ENCODE data around the gene SFRP5. TPM values are rescaled to one million over a fixed set of nuclear protein-coding genes. Genes with fewer than 3 reads are reported as not detected.

The SFRP5 gene
- total and polyA plus RNA-seq, 2 donors (not counting 1 experiment from before 2014, with no cell fraction given) = not detected

- Mint-ChIP-seq H3K4me1 (peaks cover 12% of the 10 kb centered on the region), H3K4me3 (no peak overlapping the region), H3K9me3 (ENCODE audit: insufficient read depth) (no peaks in the 10 kb centered on the region), H3K27ac (no peak overlapping the region), H3K27me3 (no peaks in the 10 kb centered on the region)
- Histone ChIP-seq H3K27me3 (replicated peaks in 1 of 4; ENCODE audit: control extremely low read depth in 1 of 4, control insufficient read depth in 3 of 4, insufficient read depth in 4 of 4, low read length in 3 of 4) (no peaks in the 10 kb centered on the region), H3K9ac (ENCODE audit: low read length) (no peak overlapping the region), H3K4me2 (replicated peaks; ENCODE audit: low read depth, low read length, poor library complexity, severe bottlenecking) (no peak overlapping the region), H4K20me1 (ENCODE audit: control insufficient read depth, insufficient read depth, low read length, poor library complexity, severe bottlenecking) (no peaks in the 10 kb centered on the region), H3K36me3 (replicated peaks in 1 of 2; ENCODE audit: control extremely low read depth in 1 of 2, control insufficient read depth in 1 of 2, extremely low read depth in 1 of 2, insufficient read depth in 2 of 2, low read length in 1 of 2) (peaks cover 0 to 38% of the 10 kb centered on the region in 2 experiments), H3K27ac (ENCODE audit: low read length in 2 of 2) (no peak overlapping the region), H3K4me1 (ENCODE audit: control insufficient read depth in 2 of 2, insufficient read depth in 2 of 2, low read length in 2 of 2) (peaks cover 6 to 11% of the 10 kb centered on the region in 2 donors), H2AFZ (ENCODE audit: insufficient read depth, low read depth, low read length, poor library complexity, severe bottlenecking) (no peak overlapping the region), H3K79me2 (ENCODE audit: control insufficient read depth, insufficient read depth, low read length) (no peaks in the 10 kb centered on the region), H3K9me3 (ENCODE audit: control extremely low read depth in 1 of 3, control insufficient read depth in 2 of 3, insufficient read depth in 1 of 3, low read length in 2 of 3) (no peaks in the 10 kb centered on the region), H3K4me3 (ENCODE audit: control extremely low read depth in 1 of 5, extremely low read depth in 1 of 5, insufficient read depth in 1 of 5, low read depth in 2 of 5, low read length in 4 of 5) (no peak overlapping the region)
- POLR2A ChIA-PET = interaction anchor here (0.6 kb wide), 1 partner anchor 78 kb away, joined by 4 read pairs; no protein-coding TSS in a partner anchor
- CTCF ChIA-PET = no interaction called here
- intact Hi-C loops (cut with micrococcal nuclease) = no loop called here
- ATAC-seq (ENCODE audit: low read depth) (no peak), DNase-seq (no peak)
- no peak for TF ChIP-seq EZH2 (IDR thresholded peaks at IDR 0.05; ENCODE audit: borderline replicate concordance, insufficient read depth, low read depth, low read length, poor library complexity, severe bottlenecking)
- no peak for TF ChIP-seq CTCF (IDR thresholded peaks at IDR 0.05)
- 97% methylated on average over 10 of the region's 10 CpGs for WGBS (ENCODE audit: insufficient coverage)
These were observed 9.7 kb downstream of the SFRP5 start for GRCh38 chr10:97762056-97762455.

- Histone ChIP-seq H3K4me1 (ENCODE audit: control insufficient read depth in 2 of 2, insufficient read depth in 2 of 2, low read length in 2 of 2) (peaks cover 6 to 11% of the 10 kb centered on the region in 2 donors), H3K36me3 (replicated peaks in 1 of 2; ENCODE audit: control extremely low read depth in 1 of 2, control insufficient read depth in 1 of 2, extremely low read depth in 1 of 2, insufficient read depth in 2 of 2, low read length in 1 of 2) (peaks cover 0 to 45% of the 10 kb centered on the region in 2 experiments), H3K9me3 (ENCODE audit: control extremely low read depth in 1 of 3, control insufficient read depth in 2 of 3, insufficient read depth in 1 of 3, low read length in 2 of 3) (no peaks in the 10 kb centered on the region), H4K20me1 (ENCODE audit: control insufficient read depth, insufficient read depth, low read length, poor library complexity, severe bottlenecking) (no peaks in the 10 kb centered on the region), H3K4me2 (replicated peaks; ENCODE audit: low read depth, low read length, poor library complexity, severe bottlenecking) (no peak overlapping the region), H3K27me3 (replicated peaks in 1 of 4; ENCODE audit: control extremely low read depth in 1 of 4, control insufficient read depth in 3 of 4, insufficient read depth in 4 of 4, low read length in 3 of 4) (no peaks in the 10 kb centered on the region), H3K79me2 (ENCODE audit: control insufficient read depth, insufficient read depth, low read length) (no peaks in the 10 kb centered on the region), H3K27ac (ENCODE audit: low read length in 2 of 2) (no peak overlapping the region), H2AFZ (ENCODE audit: insufficient read depth, low read depth, low read length, poor library complexity, severe bottlenecking) (no peak overlapping the region), H3K9ac (ENCODE audit: low read length) (no peak overlapping the region), H3K4me3 (ENCODE audit: control extremely low read depth in 1 of 5, extremely low read depth in 1 of 5, insufficient read depth in 1 of 5, low read depth in 2 of 5, low read length in 4 of 5) (no peak overlapping the region)
- WGBS (ENCODE audit: insufficient coverage) = 99% methylated on average over 8 of the region's 8 CpGs
- H3K27me3 Mint-ChIP-seq = no peaks in the 10 kb centered on the region
- ATAC-seq (ENCODE audit: low read depth) (no peak), DNase-seq (no peak)
- no peak overlapping the region for H3K27ac Mint-ChIP-seq
- H3K4me3 Mint-ChIP-seq = no peak overlapping the region
- TF ChIP-seq EZH2 (IDR thresholded peaks at IDR 0.05; ENCODE audit: borderline replicate concordance, insufficient read depth, low read depth, low read length, poor library complexity, severe bottlenecking) (no peak), CTCF (IDR thresholded peaks at IDR 0.05) (no peak)
- intact Hi-C loops (cut with micrococcal nuclease) = no loop called here
- H3K9me3 Mint-ChIP-seq (ENCODE audit: insufficient read depth) = no peaks in the 10 kb centered on the region
- H3K4me1 Mint-ChIP-seq = peaks cover 12% of the 10 kb centered on the region
- CTCF ChIA-PET = interaction anchor here (1.3 kb wide), 1 partner anchor 75 kb away, joined by 3 read pairs; the partner anchor contains the start of gene AVPI1
- POLR2A ChIA-PET = interaction anchor here (0.6 kb wide), 1 partner anchor 77 kb away, joined by 4 read pairs; no protein-coding TSS in a partner anchor
These were observed 10.4 kb downstream of the SFRP5 start for GRCh38 chr10:97761331-97761865.
